ENCODE measurements around the gene LUC7L3.

DNA sequence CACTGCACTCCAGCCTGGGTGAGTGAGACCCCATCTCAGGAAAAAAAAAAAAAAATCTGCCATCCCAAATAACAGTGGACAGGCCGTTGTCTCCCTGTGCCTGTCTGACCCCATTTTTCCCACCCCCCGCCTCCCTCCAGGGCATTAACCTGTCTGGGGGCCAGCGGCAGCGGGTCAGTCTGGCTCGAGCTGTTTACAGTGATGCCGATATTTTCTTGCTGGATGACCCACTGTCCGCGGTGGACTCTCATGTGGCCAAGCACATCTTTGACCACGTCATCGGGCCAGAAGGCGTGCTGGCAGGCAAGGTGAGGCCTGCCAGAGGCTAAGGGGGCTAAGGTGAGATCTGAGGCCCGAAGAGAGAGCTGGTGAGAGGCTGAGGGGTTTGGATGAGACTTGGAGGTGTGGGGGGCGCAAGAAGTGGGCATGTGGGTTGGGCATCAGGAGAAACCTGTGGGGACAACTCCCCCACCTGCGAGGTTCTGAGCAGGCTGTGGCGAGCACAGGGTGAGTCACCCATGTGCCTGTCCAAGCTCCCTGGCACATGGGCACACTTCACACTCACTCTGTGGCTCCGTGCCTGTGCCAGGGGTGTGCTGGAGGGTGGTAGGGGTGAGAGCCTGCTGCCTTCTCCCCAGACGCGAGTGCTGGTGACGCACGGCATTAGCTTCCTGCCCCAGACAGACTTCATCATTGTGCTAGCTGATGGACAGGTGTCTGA lies 46.4 kb upstream of the LUC7L3 start:
- TF ChIP-seq YY1 (IDR thresholded peaks at IDR 0.05; ENCODE audit: insufficient read depth, insufficient read length) (no peak), ZNF274 (IDR thresholded peaks at IDR 0.05; ENCODE audit: low read depth, low read length) (no peak)
